DND-41 (cell line): ENCODE data around the gene SETSIP.

Experiments used
- CTCF ChIP-seq: IDR thresholded peaks from 2 replicates; pipeline ENCODE4 v1.5.1; 2012; ENCODE audit warnings: borderline replicate concordance, low read length, moderate library complexity, mild to moderate bottlenecking; ENCODE audit not compliant: poor library complexity, severe bottlenecking; ENCODE audit errors: extremely low read depth
- EZH2 ChIP-seq: IDR thresholded peaks from 3 replicates; pipeline ENCODE4 v1.6.1; 2012; ENCODE audit warnings: borderline replicate concordance, low read depth, mild to moderate bottlenecking, moderate library complexity, low read length, inconsistent platforms; ENCODE audit not compliant: severe bottlenecking

- TF ChIP-seq CTCF (no peak), EZH2 (no peak)
These were observed 44.5 kb downstream of the SETSIP start for GRCh38 chr1:92030656-92031107.
